Measurements from ENCODE around the gene MCF2L. TPM values are rescaled to one million over a fixed set of nuclear protein-coding genes. Genes with fewer than 3 reads are reported as not detected.
"Not testable (repeated sequence)": the region's sequence is repeated elsewhere in the genome, so short reads cannot be mapped to it uniquely, and the experiment has no call there.

The MCF2L gene
- total RNA-seq: 49.5 TPM
- long read RNA-seq, partial matches to known transcripts: 7 of 18 reads
- long read RNA-seq, other reads (novel, unspliced or antisense): 9 of 18 reads

GRCh38 chr13:112968910-112969691 lies at the start of gene MCF2L:
Gene MCF2L, plus strand, starts transcription at chr13:112969214. Its CDS starts 166 bp downstream, at chr13:112969380.
- ATAC-seq: peak; percentile 82
- DNase-seq: peak; percentile 67
- intact Hi-C loops (cut with micrococcal nuclease): no loop called here

- intact Hi-C loops (cut with micrococcal nuclease): no loop called here
- DNase-seq: no peak
- ATAC-seq: no peak
Observed at GRCh38 chr13:112923962-112924361, 45.1 kb upstream of the MCF2L start.

GRCh38 chr13:112924365-112924764 lies 44.6 kb upstream of the MCF2L start:
- intact Hi-C loops (cut with micrococcal nuclease): no loop called here
- no peak for DNase-seq
- ATAC-seq: no peak

GRCh38 chr13:112926003-112926402 lies 43.0 kb upstream of the MCF2L start:
- ATAC-seq: no peak
- intact Hi-C loops (cut with micrococcal nuclease): no loop called here
- DNase-seq: no peak

- ATAC-seq (no peak), DNase-seq (no peak)
- intact Hi-C loops (cut with micrococcal nuclease): no loop called here
Observed at GRCh38 chr13:112926993-112927392, 42.0 kb upstream of the MCF2L start.

GRCh38 chr13:112928020-112928971 lies 40.7 kb upstream of the MCF2L start:
- ATAC-seq (no peak), DNase-seq (no peak)
- intact Hi-C loops (cut with micrococcal nuclease): no loop called here

- ATAC-seq (peak; percentile 50), DNase-seq (no peak)
- intact Hi-C loops (cut with micrococcal nuclease): no loop called here
Observed at GRCh38 chr13:112928972-112929782, 39.8 kb upstream of the MCF2L start.

- no peak for DNase-seq
- no peak for ATAC-seq
- intact Hi-C loops (cut with micrococcal nuclease): no loop called here
Observed at GRCh38 chr13:112929783-112930055, 39.3 kb upstream of the MCF2L start.

- intact Hi-C loops (cut with micrococcal nuclease): no loop called here
- no peak for DNase-seq
- no peak for ATAC-seq
Observed at GRCh38 chr13:112930192-112930591, 38.8 kb upstream of the MCF2L start.

- ATAC-seq (peak; percentile 41), DNase-seq (no peak)
- intact Hi-C loops (cut with micrococcal nuclease): no loop called here
Observed at GRCh38 chr13:112931028-112931934, 37.7 kb upstream of the MCF2L start.

- DNase-seq (no peak), ATAC-seq (no peak)
- intact Hi-C loops (cut with micrococcal nuclease): no loop called here
Observed at GRCh38 chr13:112932971-112933370, 36.0 kb upstream of the MCF2L start.

- no peak for ATAC-seq
- no peak for DNase-seq
- intact Hi-C loops (cut with micrococcal nuclease): no loop called here
Observed at GRCh38 chr13:112933649-112934048, 35.4 kb upstream of the MCF2L start.

GRCh38 chr13:112934078-112934477 lies 34.9 kb upstream of the MCF2L start:
- DNase-seq (no peak), ATAC-seq (no peak)
- intact Hi-C loops (cut with micrococcal nuclease): no loop called here

GRCh38 chr13:112938680-112939079 lies 30.3 kb upstream of the MCF2L start:
- ATAC-seq (no peak), DNase-seq (no peak)
- intact Hi-C loops (cut with micrococcal nuclease): no loop called here

- intact Hi-C loops (cut with micrococcal nuclease): no loop called here
- DNase-seq: no peak
- ATAC-seq: no peak
Observed at GRCh38 chr13:112940236-112940635, 28.8 kb upstream of the MCF2L start.

- ATAC-seq (no peak), DNase-seq (no peak)
- intact Hi-C loops (cut with micrococcal nuclease): no loop called here
Observed at GRCh38 chr13:112941349-112941748, 27.7 kb upstream of the MCF2L start.

GRCh38 chr13:112941765-112942164 lies 27.2 kb upstream of the MCF2L start:
- ATAC-seq; DNase-seq; intact Hi-C loops (cut with micrococcal nuclease): not testable (repeated sequence)

- peak; percentile 97 for DNase-seq
- peak; percentile 97 for ATAC-seq
- intact Hi-C loops (cut with micrococcal nuclease): no loop called here
Observed at GRCh38 chr13:112942689-112943308, 26.2 kb upstream of the MCF2L start.
